ENCODE measurements around the gene PTGER4. TPM values are rescaled to one million over a fixed set of nuclear protein-coding genes. Genes with fewer than 3 reads are reported as not detected.

PTGER4 gene
- total RNA-seq, 1 experiment from 2014 or later = 0.16 TPM

- H3K4me3 ChIP-seq (ENCODE audit: low read depth, low read length) = no peak overlapping the region
- H3K4me1 ChIP-seq = no peaks in the 10 kb centered on the region
- intact Hi-C loops (cut with micrococcal nuclease; ENCODE audit: unreplicated experiment) = no loop called here
- 0 out of 2 replicates have a peak, but pooled peaks cover 4% of the 10 kb centered on the region for H3K9me3 ChIP-seq
- Mint-ChIP-seq H3K27me3 (ENCODE audit: insufficient read depth, unreplicated experiment) (no peaks in the 10 kb centered on the region), H3K27ac (ENCODE audit: unreplicated experiment) (no peak overlapping the region), H3K36me3 (ENCODE audit: insufficient read depth, unreplicated experiment) (no peaks in the 10 kb centered on the region), H3K9me3 (ENCODE audit: unreplicated experiment) (peaks cover 1% of the 10 kb centered on the region), H3K4me3 (ENCODE audit: unreplicated experiment) (no peak overlapping the region), H3K4me1 (ENCODE audit: low read depth, unreplicated experiment) (no peaks in the 10 kb centered on the region)
- no peaks in the 10 kb centered on the region for H3K36me3 ChIP-seq (ENCODE audit: control insufficient read depth, insufficient read depth, low read length)
- CTCF ChIA-PET = no interaction called here
- DNase-seq = no peak
- POLR2A ChIA-PET = no interaction called here
- TF ChIP-seq CTCF (IDR thresholded peaks at IDR 0.05; ENCODE audit: insufficient read depth in 1 of 2, low read depth in 1 of 2, low read length in 1 of 2, severe bottlenecking in 1 of 2, unreplicated experiment in 1 of 2) = no peak
- H3K27me3 ChIP-seq (replicated peaks; ENCODE audit: control insufficient read depth, insufficient read depth, low read length) = no peaks in the 10 kb centered on the region
- no TSS peak for BruUV-seq (replicated peaks)
Observed at GRCh38 chr5:40714001-40714400, 34.3 kb downstream of the PTGER4 start.

GRCh38 chr5:40716000-40716399 is 36.3 kb downstream of the PTGER4 start:
- TF ChIP-seq CTCF (IDR thresholded peaks at IDR 0.05; ENCODE audit: insufficient read depth in 1 of 2, low read depth in 1 of 2, low read length in 1 of 2, severe bottlenecking in 1 of 2, unreplicated experiment in 1 of 2) = no peak
- Mint-ChIP-seq H3K36me3 (ENCODE audit: insufficient read depth, unreplicated experiment) (peaks cover 4% of the 10 kb centered on the region), H3K9me3 (ENCODE audit: unreplicated experiment) (peaks cover 7% of the 10 kb centered on the region), H3K27ac (ENCODE audit: unreplicated experiment) (no peak overlapping the region), H3K4me3 (ENCODE audit: unreplicated experiment) (no peak overlapping the region), H3K4me1 (ENCODE audit: low read depth, unreplicated experiment) (no peaks in the 10 kb centered on the region), H3K27me3 (ENCODE audit: insufficient read depth, unreplicated experiment) (no peaks in the 10 kb centered on the region)
- POLR2A ChIA-PET = no interaction called here
- no peak for DNase-seq
- Histone ChIP-seq H3K9me3 (0 out of 2 replicates have a peak, but pooled peaks cover 3% of the 10 kb centered on the region), H3K4me1 (peaks cover 6% of the 10 kb centered on the region; the same call in 1 of the 2 replicates), H3K27me3 (replicated peaks; ENCODE audit: control insufficient read depth, insufficient read depth, low read length) (no peaks in the 10 kb centered on the region), H3K4me3 (ENCODE audit: low read depth, low read length) (no peak overlapping the region), H3K36me3 (ENCODE audit: control insufficient read depth, insufficient read depth, low read length) (no peaks in the 10 kb centered on the region)
- intact Hi-C loops (cut with micrococcal nuclease; ENCODE audit: unreplicated experiment) = no loop called here
- BruUV-seq (replicated peaks) = no TSS peak
- CTCF ChIA-PET = no interaction called here

- ChIA-PET CTCF (no interaction called here), POLR2A (no interaction called here)
- intact Hi-C loops (cut with micrococcal nuclease; ENCODE audit: unreplicated experiment) = no loop called here
- Histone ChIP-seq H3K36me3 (ENCODE audit: control insufficient read depth, insufficient read depth, low read length) (no peaks in the 10 kb centered on the region), H3K9me3 (peaks cover 2% of the 10 kb centered on the region; the same call in 1 of the 2 replicates), H3K4me3 (ENCODE audit: low read depth, low read length) (no peak overlapping the region), H3K4me1 (peaks cover 6% of the 10 kb centered on the region; the same call in 1 of the 2 replicates), H3K27me3 (replicated peaks; ENCODE audit: control insufficient read depth, insufficient read depth, low read length) (no peaks in the 10 kb centered on the region)
- Mint-ChIP-seq H3K27ac (ENCODE audit: unreplicated experiment) (no peak overlapping the region), H3K4me3 (ENCODE audit: unreplicated experiment) (no peak overlapping the region), H3K36me3 (ENCODE audit: insufficient read depth, unreplicated experiment) (peaks cover 10% of the 10 kb centered on the region), H3K27me3 (ENCODE audit: insufficient read depth, unreplicated experiment) (no peaks in the 10 kb centered on the region), H3K4me1 (ENCODE audit: low read depth, unreplicated experiment) (no peaks in the 10 kb centered on the region), H3K9me3 (ENCODE audit: unreplicated experiment) (peaks cover 7% of the 10 kb centered on the region)
- no TSS peak for BruUV-seq (replicated peaks)
- no peak for TF ChIP-seq CTCF (IDR thresholded peaks at IDR 0.05; ENCODE audit: insufficient read depth in 1 of 2, low read depth in 1 of 2, low read length in 1 of 2, severe bottlenecking in 1 of 2, unreplicated experiment in 1 of 2)
- DNase-seq = no peak
Observed at GRCh38 chr5:40716590-40716989, 36.9 kb downstream of the PTGER4 start.

Data from Caco-2 (cell line).